Right atrium auricular region (tissue), 2 donors: ENCODE measurements around the gene FBXL7. TPM values are rescaled to one million over a fixed set of nuclear protein-coding genes. Genes with fewer than 3 reads are reported as not detected.
A peak's percentile ranks its signal among the peaks of the same experiment; 100 is the strongest.

ENCODE experiments used
- DNase-seq: peaks from one replicate; pipeline ENCODE4 v3.0.0-alpha.2; 2019; ENCODE audit warnings: low spot score
- H3K27ac ChIP-seq, 2 donors: fragments of 200-600 bp; sonication (generic); 1 replicate in 1 of 2; 2 replicates in 1 of 2; pipeline ENCODE4 v1.5.1; 2016 to 2019
- H3K27me3 ChIP-seq, 2 donors: fragments of 200-600 bp; sonication (generic); one replicate each; pipeline versions ENCODE4 v1.5.1 to v1.6.0; 2017 to 2019
- H3K36me3 ChIP-seq: fragments of 200-600 bp; sonication (generic); one replicate; pipeline ENCODE4 v1.5.1; 2016
- H3K4me1 ChIP-seq, 2 donors: fragments of 200-600 bp; sonication (generic); one replicate each; pipeline versions ENCODE4 v1.5.1 to v1.6.0; 2017 to 2019
- H3K4me3 ChIP-seq, 2 donors: fragments of 200-600 bp; sonication (generic); 1 replicate in 1 of 2; 2 replicates in 1 of 2; pipeline ENCODE4 v1.5.1; 2017 to 2019; ENCODE audit warnings: mild to moderate bottlenecking in 1 of 2, moderate library complexity in 1 of 2
- H3K9me3 ChIP-seq, 2 donors: fragments of 200-600 bp; sonication (generic); one replicate each; pipeline ENCODE4 v1.5.1; 2019
- CTCF ChIP-seq, 2 donors: fragments of 200-600 bp; sonication (generic); IDR thresholded peaks; one replicate each; pipeline ENCODE4 v1.5.1; 2019; ENCODE audit warnings: antibody characterized with exemption in 2 of 2
- total RNA-seq, 2 donors: library from RNA; depleted of rRNA; stranded (reverse); fragments of >200 nt; gene quantifications; one replicate each; pipeline ENCODE4 v1.1.0, GENCODE V29; 2016

The FBXL7 gene
- total RNA-seq, 2 donors from 2014 or later = 16.6 to 18.4 TPM

- Histone ChIP-seq H3K9me3 (no peaks in the 10 kb centered on the region), H3K27me3 (no peaks in the 10 kb centered on the region), H3K4me3 (no peak overlapping the region), H3K36me3 (no peaks in the 10 kb centered on the region), H3K27ac (peak overlapping the region in 1 of 2 donors; percentile 9), H3K4me1 (peaks cover 0 to 9% of the 10 kb centered on the region in 2 donors)
- no peak for TF ChIP-seq CTCF (IDR thresholded peaks at IDR 0.05)
- DNase-seq = no peak
Observed at GRCh38 chr5:15538516-15538915, 38.5 kb downstream of the FBXL7 start.

GRCh38 chr5:15539951-15540350 lies 40.0 kb downstream of the FBXL7 start:
- H3K27me3 ChIP-seq = no peaks in the 10 kb centered on the region
- no peaks in the 10 kb centered on the region for H3K36me3 ChIP-seq
- DNase-seq = no peak
- H3K4me3 ChIP-seq = no peak overlapping the region
- H3K4me1 ChIP-seq = peaks cover 0 to 15% of the 10 kb centered on the region in 2 donors
- TF ChIP-seq CTCF (IDR thresholded peaks at IDR 0.05) = no peak
- H3K27ac ChIP-seq = no peak overlapping the region
- no peaks in the 10 kb centered on the region for H3K9me3 ChIP-seq

- no peak overlapping the region for H3K27ac ChIP-seq
- H3K4me3 ChIP-seq = no peak overlapping the region
- peaks cover 0 to 13% of the 10 kb centered on the region in 2 donors for H3K4me1 ChIP-seq
- H3K36me3 ChIP-seq = no peaks in the 10 kb centered on the region
- TF ChIP-seq CTCF (IDR thresholded peaks at IDR 0.05) = no peak
- no peaks in the 10 kb centered on the region for H3K9me3 ChIP-seq
- no peak for DNase-seq
- no peaks in the 10 kb centered on the region for H3K27me3 ChIP-seq
Observed at GRCh38 chr5:15544039-15544438, 44.1 kb downstream of the FBXL7 start.

- no peak overlapping the region for H3K4me3 ChIP-seq
- no peaks in the 10 kb centered on the region for H3K27me3 ChIP-seq
- no peak for TF ChIP-seq CTCF (IDR thresholded peaks at IDR 0.05)
- peaks cover 0 to 13% of the 10 kb centered on the region in 2 donors for H3K4me1 ChIP-seq
- H3K9me3 ChIP-seq = no peaks in the 10 kb centered on the region
- H3K36me3 ChIP-seq = no peaks in the 10 kb centered on the region
- no peak for DNase-seq
- no peak overlapping the region for H3K27ac ChIP-seq
Observed at GRCh38 chr5:15545082-15545481, 45.1 kb downstream of the FBXL7 start.

- Histone ChIP-seq H3K36me3 (no peaks in the 10 kb centered on the region), H3K9me3 (no peaks in the 10 kb centered on the region), H3K27ac (no peak overlapping the region), H3K4me3 (no peak overlapping the region), H3K4me1 (peaks cover 0 to 13% of the 10 kb centered on the region in 2 donors), H3K27me3 (no peaks in the 10 kb centered on the region)
- no peak for DNase-seq
- TF ChIP-seq CTCF (IDR thresholded peaks at IDR 0.05) = no peak
Observed at GRCh38 chr5:15547261-15547839, 47.4 kb downstream of the FBXL7 start.

- no peak for DNase-seq
- H3K27me3 ChIP-seq = no peaks in the 10 kb centered on the region
- no peak for TF ChIP-seq CTCF (IDR thresholded peaks at IDR 0.05)
- no peaks in the 10 kb centered on the region for H3K9me3 ChIP-seq
- H3K4me1 ChIP-seq = peaks cover 0 to 6% of the 10 kb centered on the region in 2 donors
- H3K4me3 ChIP-seq = no peak overlapping the region
- no peaks in the 10 kb centered on the region for H3K36me3 ChIP-seq
- H3K27ac ChIP-seq = no peak overlapping the region
Observed at GRCh38 chr5:15549961-15550360, 50.0 kb downstream of the FBXL7 start.
